GM12878 (cell line): ENCODE results near the gene AFTPH. TPM values are rescaled to one million over a fixed set of nuclear protein-coding genes. Genes with fewer than 3 reads are reported as not detected.

Source experiments
- ATAC-seq: fragments of 200-7000 bp; cut with Tn5 transposase; 3 replicates; pipeline ENCODE4 v1.9.1; 2020; ENCODE audit warnings: mild to moderate bottlenecking, moderate library complexity
- BruUV-seq: library from RNA; stranded (reverse); fragments of 400-500 nt; replicated peaks from 2 replicates; lab custom pipeline; 2021; lab: Mats Ljungman, UMichigan
- CTCF ChIA-PET: fragments of 300-600 bp; sonication (Branson Sonifier 250); formaldehyde crosslinking; extraction: SDS; loops from one replicate; lab custom pipeline; 2021; ENCODE audit warnings: inconsistent platforms; lab: Yijun Ruan, JAX
- POLR2A ChIA-PET: fragments of 350-600 bp; formaldehyde crosslinking; extraction: SDS; loops from one replicate; lab custom pipeline; 2021; ENCODE audit warnings: inconsistent platforms; lab: Charles Lee
- RAD21 ChIA-PET: fragments of 300-600 bp; sonication (Branson Sonifier 250); formaldehyde crosslinking; loops from one replicate; lab custom pipeline; 2023; ENCODE audit warnings: antibody characterized with exemption; ENCODE audit not compliant: unreplicated experiment; lab: Charles Lee
- SMC1A ChIA-PET: fragments of 300-600 bp; sonication (Branson Sonifier 250); formaldehyde crosslinking; loops from one replicate; lab custom pipeline; 2023; ENCODE audit not compliant: unreplicated experiment, uncharacterized antibody; lab: Charles Lee
- DNase-seq: peaks from one replicate; pipeline ENCODE4 v3.0.0-alpha.2; 2011; ENCODE audit warnings: low read depth, low spot score
- FAIRE-seq: peaks from 3 replicates; lab custom pipeline; 2011; peaks lifted over from hg19 to GRCh38; lab: Jason Lieb, UNC
- H2AFZ ChIP-seq: 2 replicates; pipeline ENCODE4 v1.6.0; 2011; ENCODE audit warnings: low read depth, low read length, control low read depth; ENCODE audit not compliant: control insufficient read depth
- H3K27ac ChIP-seq: 2 replicates; pipeline ENCODE4 v1.5.1; 2011; ENCODE audit warnings: control low read depth; ENCODE audit not compliant: control insufficient read depth, insufficient read depth
- H3K27me3 ChIP-seq, 2 experiments: replicated peaks in 1 of 2; 2 replicates each; pipeline versions ENCODE4 v1.6.0 to v1.6.1; 2011; ENCODE audit warnings: low read length in 1 of 2; ENCODE audit not compliant: control insufficient read depth in 2 of 2, insufficient read depth in 2 of 2
- H3K36me3 ChIP-seq, 2 experiments: 2 replicates each; pipeline ENCODE4 v1.5.1; 2011; ENCODE audit warnings: low read length in 1 of 2; ENCODE audit not compliant: control insufficient read depth in 2 of 2, insufficient read depth in 2 of 2
- H3K4me1 ChIP-seq: 2 replicates; pipeline ENCODE4 v1.6.1; 2011; ENCODE audit warnings: mild to moderate bottlenecking, low read length, moderate library complexity, mixed read lengths; ENCODE audit not compliant: control insufficient read depth, insufficient read depth
- H3K4me2 ChIP-seq: 2 replicates; pipeline ENCODE4 v1.6.0; 2011; ENCODE audit warnings: control low read depth; ENCODE audit not compliant: control insufficient read depth, insufficient read depth
- H3K4me3 ChIP-seq: fragments of 200-600 bp; sonication (generic); 2 replicates; pipeline ENCODE4 v1.5.1; 2016
- H3K79me2 ChIP-seq: 2 replicates; pipeline ENCODE4 v1.6.0; 2011; ENCODE audit warnings: low read length; ENCODE audit not compliant: control insufficient read depth, insufficient read depth
- H3K9ac ChIP-seq: 2 replicates; pipeline ENCODE4 v1.8.0; 2011; ENCODE audit warnings: low read length, control low read depth, mixed read lengths; ENCODE audit not compliant: control insufficient read depth, insufficient read depth
- H3K9me3 ChIP-seq: replicated peaks from 3 replicates; pipeline ENCODE4 v1.5.1; 2011; ENCODE audit warnings: mild to moderate bottlenecking, low read length; ENCODE audit not compliant: control insufficient read depth, insufficient read depth
- H4K20me1 ChIP-seq: 2 replicates; pipeline ENCODE4 v1.6.0; 2011; ENCODE audit not compliant: control insufficient read depth, insufficient read depth
- CREM ChIP-seq: IDR thresholded peaks from 2 replicates; pipeline ENCODE4 v1.6.1; 2014; ENCODE audit warnings: antibody characterized with exemption, low read depth
- CUX1 ChIP-seq: IDR thresholded peaks from 2 replicates; pipeline ENCODE4 v1.6.1; 2012; ENCODE audit warnings: improper control_type of control experiment, low read depth, low read length; ENCODE audit not compliant: insufficient replicate concordance
- EED ChIP-seq: sonication (generic); IDR thresholded peaks from 2 replicates; pipeline ENCODE4 v1.6.1; 2016; ENCODE audit warnings: antibody characterized with exemption, low read depth
- EGR1 ChIP-seq, 2 experiments: IDR thresholded peaks; 1 replicate in 1 of 2; 2 replicates in 1 of 2; pipeline ENCODE4 v1.6.1; 2011 to 2012; ENCODE audit warnings: low read depth in 2 of 2, low read length in 2 of 2, borderline replicate concordance in 1 of 2, mild to moderate bottlenecking in 1 of 2, moderate library complexity in 1 of 2
- ESRRA ChIP-seq: IDR thresholded peaks from 2 replicates; pipeline ENCODE4 v1.6.1; 2012; ENCODE audit warnings: mild to moderate bottlenecking, low read length, improper control_type of control experiment
- FOXM1 ChIP-seq: IDR thresholded peaks from 2 replicates; pipeline ENCODE4 v1.6.1; 2012; ENCODE audit warnings: low read depth, mild to moderate bottlenecking, inconsistent platforms, low read length, moderate library complexity
- HDAC6 ChIP-seq: fragments of 200-600 bp; sonication (generic); IDR thresholded peaks from one replicate; pipeline ENCODE4 v1.8.0; 2017; ENCODE audit warnings: antibody characterized with exemption; ENCODE audit not compliant: unreplicated experiment
- IRF5 ChIP-seq: fragments of 450-650 bp; IDR thresholded peaks from 2 replicates; pipeline ENCODE4 v1.6.1; 2017; ENCODE audit warnings: borderline replicate concordance
- LARP7 ChIP-seq: fragments of 450-650 bp; IDR thresholded peaks from 2 replicates; pipeline ENCODE4 v1.6.1; 2017; ENCODE audit warnings: mild to moderate bottlenecking
- MXI1 ChIP-seq: fragments of 150-350 bp; IDR thresholded peaks from 2 replicates; pipeline ENCODE4 v1.6.1; 2011; ENCODE audit warnings: low read depth, mild to moderate bottlenecking, inconsistent platforms, low read length, improper control_type of control experiment
- NKRF ChIP-seq: fragments of 450-650 bp; conservative IDR thresholded peaks from 2 replicates; pipeline ENCODE4 v1.6.1; 2017; ENCODE audit warnings: mild to moderate bottlenecking, moderate library complexity
- RB1 ChIP-seq: fragments of 450-650 bp; formaldehyde crosslinking; IDR thresholded peaks from 2 replicates; pipeline ENCODE4 v1.6.1; 2017; ENCODE audit warnings: mild to moderate bottlenecking, borderline replicate concordance
- SREBF2 ChIP-seq: IDR thresholded peaks from 2 replicates; pipeline ENCODE4 v1.6.1; 2012; ENCODE audit warnings: mild to moderate bottlenecking, low read length
- TAF1 ChIP-seq: IDR thresholded peaks from 2 replicates; pipeline ENCODE4 v1.6.1; 2011; ENCODE audit warnings: mild to moderate bottlenecking, low read depth, low read length, borderline replicate concordance
- ZSCAN29 ChIP-seq: fragments of 450-650 bp; IDR thresholded peaks from 2 replicates; pipeline ENCODE4 v1.6.1; 2017; ENCODE audit warnings: mild to moderate bottlenecking, moderate library complexity
- WGBS: methylation state at CpG from one replicate; pipeline ENCODE4 v1.1.6; 2016; ENCODE audit warnings: low lambda C conversion rate; ENCODE audit not compliant: insufficient replicate concordance, insufficient coverage; ENCODE audit errors: missing lambda C conversion rate; 5-methylcytosine and 5-hydroxymethylcytosine counted together
- in situ Hi-C: fragments of 300-500 bp; cut with MboI; formaldehyde crosslinking; loops from 9 replicates; pipeline ENCODE4 v1.14.3; 2018; ENCODE audit warnings: mixed read lengths
- intact Hi-C: fragments of 100-400 bp; cut with micrococcal nuclease; formaldehyde crosslinking; loops from one replicate; pipeline ENCODE4 v1.14.2; 2022; ENCODE audit not compliant: unreplicated experiment
- polyA plus RNA-seq, 11 experiments: library from polyadenylated mRNA; depleted of rRNA in 4 of 11; unstranded in 6 of 11; stranded (reverse) in 5 of 11; fragments of >200 nt; fragmentation: Nextera tagmentation in 4 of 11; fragmentation: Illumina TruSeq in 1 of 11; extraction: Ambion mirVana in 4 of 11; extraction: Trizol in 1 of 11; gene quantifications; 1 replicate in 1 of 11; 2 replicates in 10 of 11; pipeline versions ENCODE4 v1.2.1 to v1.2.3, GENCODE V29; 2011 to 2016; ENCODE audit warnings: inconsistent platforms in 2 of 11, missing spikeins in 2 of 11, low read depth in 1 of 11
- total RNA-seq, 4 experiments: library from RNA; depleted of rRNA in 3 of 4; stranded (reverse); fragments of >200 nt in 3 of 4; fragmentation: Illumina TruSeq in 1 of 4; extraction: Trizol in 1 of 4; gene quantifications; 2 replicates each; pipeline versions ENCODE4 v1.2.1 to v1.2.3, GENCODE V29; 2013 to 2021

The AFTPH gene
- total and polyA plus RNA-seq, 10 of the 15 experiments (the other 5 are each of a cell fraction or from before 2014, with no cell fraction given), result 25.6 to 77.3 (median 39.5) TPM

- H3K4me1 ChIP-seq, result peaks cover 25% of the 10 kb centered on the region
- H3K4me3 ChIP-seq, result no peak overlapping the region
- intact Hi-C loops (no loop called here), in situ Hi-C loops (no loop called here)
- ChIA-PET SMC1A (interaction anchor here (0.6 to 4.7 kb wide), 19 partner anchors 10 to 472 kb away, joined by 3 to 47 read pairs (median 6); partner anchors contain the start of gene AFTPH), RAD21 (interaction anchor here (0.9 to 4.4 kb wide), 12 partner anchors 15 to 255 kb away, joined by 3 to 28 read pairs (median 7); no protein-coding TSS in a partner anchor), CTCF (interaction anchor here (0.6 to 7.8 kb wide), 14 partner anchors 9 to 451 kb away, joined by 3 to 80 read pairs (median 6); partner anchors contain the start of gene AFTPH), POLR2A (interaction anchor here (2.6 kb wide), 1 partner anchor 25 kb away, joined by 21 read pairs; no protein-coding TSS in a partner anchor)
- FAIRE-seq (no peak), DNase-seq (no peak), ATAC-seq (no peak)
- H3K9ac ChIP-seq, result no peak overlapping the region
- no peaks in the 10 kb centered on the region for H3K9me3 ChIP-seq
- H3K4me2 ChIP-seq, result no peak overlapping the region
- no peak overlapping the region for H2AFZ ChIP-seq
- BruUV-seq, result no TSS peak
- no peaks in the 10 kb centered on the region; the same call in 1 of the 2 replicates for H3K79me2 ChIP-seq
- H3K27ac ChIP-seq, result no peak overlapping the region
- H3K27me3 ChIP-seq, result no peaks in the 10 kb centered on the region
- no peaks in the 10 kb centered on the region for H4K20me1 ChIP-seq
- peaks cover 2 to 16% of the 10 kb centered on the region in 2 experiments; a peak in 3 of 4 replicates for H3K36me3 ChIP-seq
- WGBS, result 95% methylated on average over 2 of the region's 2 CpGs
- TF ChIP-seq EGR1 (IDR thresholded peaks at IDR 0.05; ENCODE audit: borderline replicate concordance in 1 of 2, low read depth in 2 of 2, low read length in 2 of 2), result no peak
- TF ChIP-seq ESRRA, result no peak
- no peak for TF ChIP-seq SREBF2
- TF ChIP-seq NKRF, result no peak
- no peak for TF ChIP-seq MXI1
- no peak for TF ChIP-seq LARP7
- no peak for TF ChIP-seq RB1
- TF ChIP-seq HDAC6, result no peak
- TF ChIP-seq CREM, result no peak
- no peak for TF ChIP-seq TAF1
- no peak for TF ChIP-seq IRF5
- TF ChIP-seq ZSCAN29, result no peak
- no peak for TF ChIP-seq EED
- TF ChIP-seq CUX1, result no peak
- no peak for TF ChIP-seq FOXM1
Observed at GRCh38 chr2:64581018-64581417, 56.9 kb downstream of the AFTPH start.
